GM21390 (cell line): ENCODE measurements around the gene KLF15.

Source experiments
- ATAC-seq: cut with Tn5 transposase; IDR thresholded peaks from one replicate; pipeline ENCODE4 v1.9.1; 2021; ENCODE audit not compliant: unreplicated experiment

KLF15 gene

DNA sequence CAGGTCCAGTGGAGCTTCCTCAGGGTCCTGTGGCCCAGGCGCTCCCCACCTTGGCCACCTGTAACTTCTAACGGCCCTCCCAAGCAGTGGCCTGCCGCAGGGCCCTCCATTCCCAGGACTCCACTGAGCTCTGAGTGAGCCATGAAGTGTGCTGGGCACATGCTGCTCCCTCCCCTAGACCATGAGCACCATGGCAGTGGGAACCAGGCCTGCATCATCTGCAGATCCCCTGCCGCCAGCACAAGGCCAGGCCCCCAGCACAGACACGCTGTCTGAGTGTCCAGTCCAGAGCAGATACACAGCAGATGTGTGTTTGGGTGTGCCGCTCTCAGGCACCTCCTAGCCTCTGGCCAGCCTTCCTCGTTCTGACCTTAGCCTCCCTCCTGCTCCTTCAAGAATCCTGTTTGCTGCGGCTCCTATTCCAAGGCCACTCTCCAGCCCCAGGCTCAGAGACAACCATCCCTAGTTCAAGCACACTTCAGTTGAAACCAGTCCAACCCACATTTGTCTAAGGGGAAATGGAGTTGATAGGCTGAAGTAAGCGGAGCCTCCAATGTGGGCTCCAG lies 7.0 kb upstream of the KLF15 start:
- no peak for ATAC-seq

DNA sequence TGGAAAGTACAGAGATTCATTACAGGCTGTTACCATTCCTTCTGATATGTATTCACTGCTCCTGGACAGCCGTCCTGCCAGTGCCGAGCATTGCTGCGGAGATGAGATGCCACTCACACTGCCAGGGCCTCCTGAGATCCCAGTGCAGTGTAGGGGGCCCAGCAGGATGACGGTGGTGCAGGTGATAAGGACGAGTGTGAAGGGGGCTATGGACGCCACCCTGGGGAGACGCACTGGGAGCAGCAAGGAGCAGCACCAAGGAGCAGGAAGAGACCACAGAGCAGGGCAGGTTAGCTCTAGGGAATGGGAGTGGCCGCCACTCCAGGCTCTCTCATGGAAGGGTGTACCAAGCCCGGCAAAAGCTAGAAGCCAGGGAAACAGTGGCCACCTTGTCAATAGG lies 4.0 kb upstream of the KLF15 start:
- ATAC-seq, result no peak

DNA sequence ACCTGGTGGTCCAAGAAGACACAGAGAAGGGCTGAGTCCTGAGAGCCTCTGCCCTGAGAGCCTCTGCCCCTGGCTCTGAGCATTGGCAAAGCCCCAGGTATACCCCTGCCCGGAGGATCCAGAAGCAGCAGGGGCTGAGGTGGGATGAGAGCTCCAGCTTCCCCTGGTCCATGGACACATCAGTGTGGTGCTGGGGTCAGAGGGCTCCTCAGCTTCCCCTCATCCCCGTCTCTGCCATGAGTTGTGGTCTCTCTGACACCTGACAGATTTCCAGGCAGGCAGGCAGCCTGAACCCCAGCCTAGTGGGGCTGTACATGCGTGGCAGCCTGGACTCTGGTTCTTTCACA lies 3.5 kb upstream of the KLF15 start:
- no peak for ATAC-seq

DNA sequence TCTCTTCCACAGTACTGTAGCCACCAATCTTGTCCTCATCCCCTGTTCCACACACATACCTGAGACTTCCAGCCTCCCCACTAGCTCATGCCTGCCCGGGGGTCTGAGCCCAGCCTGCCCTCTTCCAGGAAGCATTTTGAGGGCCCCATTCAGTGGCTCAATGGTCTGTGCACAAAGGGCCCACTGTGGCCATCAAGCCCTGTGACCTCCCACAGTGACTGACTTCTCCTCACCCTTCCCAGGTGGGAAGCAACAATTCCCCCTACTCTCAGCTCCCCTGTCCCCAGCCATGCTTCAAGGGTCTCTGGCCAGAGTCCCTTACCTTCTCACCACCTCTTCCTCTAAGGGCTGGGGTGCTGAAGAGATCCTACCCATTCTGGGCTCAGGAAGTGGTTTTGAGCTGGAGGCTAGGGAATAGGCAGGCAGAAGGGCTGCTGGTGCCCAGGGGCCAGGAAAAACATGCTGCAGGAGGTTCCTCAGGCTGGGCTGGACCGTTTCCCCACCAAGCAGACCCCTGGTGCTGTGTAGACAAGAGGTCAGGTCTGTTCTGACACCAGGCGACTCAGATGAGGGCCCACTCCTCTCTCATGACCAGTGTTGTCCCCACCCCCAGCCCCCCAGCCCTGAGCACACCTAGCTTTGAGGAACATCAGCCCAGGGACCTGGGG lies 3.0 kb upstream of the KLF15 start:
- no peak for ATAC-seq

DNA sequence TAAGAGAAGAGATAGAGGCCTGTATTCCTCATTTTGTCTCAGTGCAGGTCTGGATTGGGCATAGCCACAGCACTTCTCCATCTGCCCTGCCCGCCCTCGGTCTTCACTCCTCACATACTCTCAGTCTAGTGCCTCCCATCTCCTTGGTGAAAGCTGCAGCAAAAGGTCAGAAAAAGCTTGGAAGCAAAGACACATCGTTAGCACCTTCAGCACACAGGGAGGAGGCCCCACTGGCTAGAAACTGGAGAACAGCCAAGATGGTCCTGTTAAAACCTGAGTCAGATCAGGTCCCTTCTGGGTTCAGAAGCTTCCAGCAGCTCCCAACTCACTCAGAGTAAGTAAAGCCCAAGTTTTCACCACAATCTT lies 1.6 kb upstream of the KLF15 start:
- no peak for ATAC-seq

DNA sequence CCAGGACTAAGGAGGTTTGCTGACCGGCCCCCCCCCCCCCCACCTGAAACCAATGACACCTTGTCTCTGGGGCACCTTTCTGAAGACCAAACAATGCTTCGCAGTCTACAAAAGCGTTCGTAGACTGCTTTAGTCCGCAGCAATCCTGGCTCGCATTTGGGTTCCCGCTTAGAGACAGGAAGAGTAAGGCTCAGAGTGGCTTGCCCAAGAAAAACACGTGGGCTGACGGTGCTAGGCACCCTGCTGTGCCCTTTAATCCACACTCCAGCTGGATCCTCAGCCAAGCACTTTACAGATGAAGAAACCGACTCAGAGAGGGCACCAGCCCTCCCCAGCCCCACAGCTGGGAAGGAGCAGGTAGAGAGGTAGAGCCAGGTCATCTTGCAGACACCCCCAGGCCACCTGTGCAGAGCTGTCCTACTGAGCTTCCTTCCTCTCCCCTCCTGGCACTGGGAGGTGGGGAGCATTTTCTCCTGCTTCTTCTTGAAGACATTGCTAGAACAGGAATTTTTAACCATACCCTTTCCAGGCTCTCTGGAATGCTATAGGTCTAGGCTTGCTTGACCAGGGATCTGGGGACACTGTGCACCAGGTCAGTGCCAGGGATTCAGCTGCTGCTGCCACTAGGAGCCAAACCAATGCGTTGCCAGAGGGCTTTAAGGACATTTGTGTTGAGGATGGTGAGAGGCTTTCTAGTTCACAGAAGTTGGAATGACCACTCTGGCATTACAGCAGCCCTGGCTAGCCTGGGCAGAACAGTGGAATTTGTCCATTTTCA lies 1.0 kb upstream of the KLF15 start:
- no peak for ATAC-seq

DNA sequence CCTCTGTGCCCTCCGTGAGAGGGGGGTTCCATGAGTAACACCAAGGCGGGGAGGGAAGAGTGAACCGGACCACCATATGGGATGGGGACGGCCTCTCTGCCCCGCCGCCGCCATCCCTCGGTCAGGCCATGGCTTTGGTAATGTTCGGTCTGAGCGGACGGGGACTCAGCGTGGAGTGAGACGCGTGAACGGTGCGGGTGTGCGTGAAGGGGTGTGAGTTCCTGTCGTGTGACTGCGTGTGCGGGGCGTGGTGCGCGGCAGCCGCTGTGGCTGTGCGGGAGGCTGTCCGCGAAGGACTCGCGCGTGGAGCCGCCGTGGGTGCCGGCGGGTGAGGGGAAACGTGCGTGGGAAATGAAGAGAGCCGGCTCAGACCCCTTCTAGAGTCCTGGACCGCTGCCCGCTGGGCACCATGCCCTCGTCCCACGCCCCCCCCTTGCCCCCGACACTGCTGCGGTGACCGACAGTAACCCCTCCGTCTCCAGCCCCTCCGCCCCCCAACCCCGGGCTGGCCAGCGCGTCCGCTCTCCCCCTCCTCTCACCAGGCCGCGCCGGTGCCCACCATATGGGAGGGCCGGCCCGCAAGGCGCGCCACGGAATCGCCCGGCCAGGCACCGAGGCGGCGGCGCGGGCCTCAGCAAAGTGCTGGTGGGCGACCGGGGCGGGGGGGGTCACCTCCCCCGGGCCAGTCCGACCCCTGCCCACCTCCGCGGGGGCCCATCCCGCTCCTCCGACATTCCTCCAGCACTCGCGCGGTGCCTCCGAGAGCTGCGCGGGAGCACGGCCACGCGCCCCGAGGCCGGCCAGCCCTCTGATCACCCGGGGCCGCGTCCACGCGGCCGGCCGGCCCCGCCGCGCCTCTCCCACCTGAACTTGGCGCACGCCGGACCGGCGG lies 589 bp downstream of the KLF15 start:
- peak; percentile 14 for ATAC-seq

DNA sequence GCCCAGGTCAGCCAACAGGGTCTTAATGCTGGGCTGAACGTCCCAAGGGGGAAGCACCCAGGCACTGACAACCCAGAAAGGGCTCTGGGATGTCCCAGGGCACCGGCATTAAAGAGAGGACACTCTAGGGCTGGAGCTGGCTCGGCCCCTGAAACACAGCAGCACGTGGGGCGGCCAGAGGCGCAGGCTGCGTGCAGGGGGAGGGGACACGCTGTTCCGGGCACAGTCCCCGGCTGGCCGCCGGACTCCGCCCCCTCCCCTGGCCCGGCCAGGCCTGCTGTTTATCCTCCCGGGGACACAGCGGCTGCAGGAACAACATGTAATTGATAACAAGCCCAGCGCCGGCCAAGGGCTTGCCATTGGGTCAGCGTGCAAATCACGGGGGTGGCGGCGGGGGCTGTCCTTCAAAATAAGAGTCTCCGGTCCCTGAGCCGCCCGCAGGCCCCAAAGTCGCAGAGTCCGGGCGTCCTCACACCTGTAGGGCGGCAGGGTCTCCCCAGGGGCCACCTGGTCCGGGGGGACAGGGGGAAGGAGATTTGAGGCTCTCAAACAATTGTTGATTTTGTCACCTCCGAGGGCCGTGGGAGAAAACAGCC lies 1.3 kb downstream of the KLF15 start:
- ATAC-seq, result no peak

DNA sequence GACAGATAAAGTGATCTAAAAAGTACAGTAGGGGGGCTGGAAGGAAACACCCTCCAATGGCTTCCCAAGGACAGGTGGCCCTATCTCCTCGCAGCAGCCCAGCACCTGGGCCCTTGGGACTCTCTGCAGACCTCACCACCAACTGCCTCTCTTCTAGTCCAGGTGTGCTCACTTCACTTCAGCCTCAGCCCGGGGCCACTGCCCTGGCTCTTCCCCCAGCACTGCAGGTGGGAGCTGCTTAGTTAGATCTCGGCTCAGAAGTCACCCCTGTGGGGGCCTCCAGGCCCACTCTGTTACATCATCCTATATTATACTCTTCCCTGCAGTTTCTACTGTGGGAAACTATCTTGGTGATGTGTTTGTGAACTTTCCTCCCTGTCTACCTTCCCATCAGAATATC lies 2.0 kb downstream of the KLF15 start:
- no peak for ATAC-seq

DNA sequence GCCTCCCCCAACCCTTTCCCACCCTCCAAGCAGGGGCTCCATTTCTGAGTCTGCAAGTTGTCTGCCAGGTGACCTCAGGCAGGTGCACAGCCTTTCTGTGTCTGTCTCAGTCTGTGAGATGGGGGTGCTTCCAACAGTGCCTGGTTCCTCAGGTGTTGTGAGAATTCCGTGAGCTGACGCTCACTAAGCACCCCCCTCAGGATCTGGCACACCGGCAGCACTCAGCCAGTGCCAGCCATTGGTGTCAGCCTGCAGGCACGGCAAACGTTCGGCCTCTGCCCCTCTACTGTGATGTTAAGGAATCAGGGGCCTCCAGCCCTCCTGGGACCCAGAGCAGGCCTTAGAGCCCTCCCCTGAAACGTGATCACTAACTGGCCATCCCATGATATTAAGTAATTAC lies 2.4 kb downstream of the KLF15 start:
- ATAC-seq, result no peak

DNA sequence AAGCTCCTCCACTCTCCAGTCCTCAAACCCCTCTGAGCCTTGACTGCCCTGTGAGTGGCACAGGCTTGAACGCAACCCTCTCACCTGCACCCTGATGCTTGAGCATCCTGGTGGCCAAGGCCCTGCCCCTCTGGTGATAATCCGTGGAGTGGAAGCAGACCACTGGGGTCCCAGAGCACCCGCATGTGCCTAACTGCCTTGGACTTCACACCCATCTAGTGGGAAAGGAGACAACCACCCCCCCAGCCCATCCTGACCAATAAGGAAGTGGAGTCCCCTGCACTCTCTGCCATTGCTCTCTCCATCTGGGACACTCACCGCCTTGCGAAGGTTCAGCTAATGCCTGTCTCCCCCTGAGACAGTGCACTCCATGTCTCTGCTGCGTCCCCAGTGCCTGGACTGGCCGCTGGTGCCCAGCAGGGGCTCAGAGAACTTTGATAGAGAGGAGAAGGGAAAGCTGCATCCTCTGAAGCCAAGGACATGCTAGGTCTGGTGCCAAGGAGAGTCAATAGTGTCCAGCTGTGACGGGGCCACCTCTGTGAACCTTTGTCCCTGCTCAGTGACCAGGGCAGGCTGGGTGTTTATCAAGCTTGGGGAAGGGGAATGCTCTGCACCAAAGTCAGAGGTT lies 3.4 kb downstream of the KLF15 start:
- ATAC-seq, result no peak

DNA sequence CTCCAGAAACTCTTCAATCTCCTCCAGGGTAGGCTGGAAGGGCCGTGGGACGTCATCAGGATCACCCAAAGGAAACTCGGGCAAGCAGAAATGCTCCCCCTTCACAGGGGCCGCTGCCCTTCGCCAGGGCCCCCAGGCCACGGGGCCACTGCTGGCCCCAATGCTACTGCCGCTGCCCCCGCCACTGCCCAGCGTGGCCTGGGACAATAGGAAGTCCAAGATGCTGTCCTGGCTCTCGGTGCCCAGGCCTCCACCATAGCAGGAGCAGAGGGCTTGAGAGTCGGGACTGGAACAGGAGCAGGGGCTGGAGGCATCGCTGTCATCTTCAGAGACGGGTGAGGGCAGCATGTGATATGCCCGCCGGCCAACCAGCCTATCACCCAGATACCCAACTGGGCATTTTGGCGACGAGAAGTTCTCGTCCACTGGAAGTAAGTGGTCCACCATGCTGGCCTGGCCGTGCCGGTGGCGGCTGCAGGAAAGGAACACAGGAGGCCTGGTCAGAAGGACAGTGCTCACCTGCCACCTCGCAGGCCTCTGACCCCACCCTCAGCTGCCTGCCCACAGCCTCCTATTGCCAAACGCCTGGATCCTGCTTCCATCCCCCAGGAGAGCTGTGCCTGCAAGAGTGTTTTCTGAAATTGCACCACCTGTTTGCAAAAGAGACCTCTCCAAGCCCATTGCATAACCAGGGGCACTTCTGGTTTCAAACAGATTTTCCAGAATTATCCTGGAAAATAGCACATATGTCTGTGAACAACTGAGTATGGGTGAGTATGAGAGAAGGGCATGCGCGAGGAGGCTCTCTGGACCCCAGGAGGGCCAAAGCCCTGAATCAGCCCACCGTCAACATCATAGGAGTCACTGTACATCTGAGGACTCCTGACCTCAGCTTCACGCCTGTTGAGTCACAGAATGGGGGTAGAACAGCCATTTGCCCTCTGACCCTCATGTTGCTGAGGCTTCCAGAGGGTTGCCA lies 4.4 kb downstream of the KLF15 start:
- ATAC-seq, result no peak

DNA sequence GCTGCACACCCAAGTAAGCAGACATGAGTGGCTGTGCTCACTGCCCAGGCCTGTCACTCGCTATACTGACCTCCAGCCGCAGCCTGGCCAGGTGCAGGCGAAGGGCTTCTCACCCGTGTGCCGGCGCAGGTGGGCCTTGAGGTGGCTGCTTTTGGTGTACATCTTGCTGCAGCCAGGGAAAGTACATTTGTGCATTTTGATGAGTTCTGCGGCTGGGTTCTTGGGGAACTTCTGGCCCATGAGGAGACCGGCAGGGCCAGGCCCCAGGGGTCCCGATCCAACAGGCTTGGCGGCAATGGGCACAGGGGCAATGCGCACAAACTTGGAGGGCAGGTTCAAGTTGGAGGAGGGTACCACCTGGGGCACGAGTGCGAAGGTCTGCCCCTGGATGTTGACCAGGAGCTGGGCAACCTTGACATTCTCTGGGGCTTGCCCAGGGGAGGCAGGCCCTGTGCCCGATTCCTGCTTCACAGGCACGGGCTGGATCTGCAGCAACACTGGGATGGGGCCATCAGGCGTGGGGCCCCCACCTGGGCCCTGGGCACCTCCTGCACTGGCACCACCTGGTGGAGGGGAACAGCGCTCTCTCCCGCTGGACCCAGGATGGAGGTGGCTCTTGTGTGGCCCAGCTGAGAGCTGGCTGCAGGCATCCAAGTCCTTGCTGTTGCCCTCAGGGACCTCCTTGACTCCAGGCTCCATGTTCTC lies 5.3 kb downstream of the KLF15 start:
- ATAC-seq, result no peak

DNA sequence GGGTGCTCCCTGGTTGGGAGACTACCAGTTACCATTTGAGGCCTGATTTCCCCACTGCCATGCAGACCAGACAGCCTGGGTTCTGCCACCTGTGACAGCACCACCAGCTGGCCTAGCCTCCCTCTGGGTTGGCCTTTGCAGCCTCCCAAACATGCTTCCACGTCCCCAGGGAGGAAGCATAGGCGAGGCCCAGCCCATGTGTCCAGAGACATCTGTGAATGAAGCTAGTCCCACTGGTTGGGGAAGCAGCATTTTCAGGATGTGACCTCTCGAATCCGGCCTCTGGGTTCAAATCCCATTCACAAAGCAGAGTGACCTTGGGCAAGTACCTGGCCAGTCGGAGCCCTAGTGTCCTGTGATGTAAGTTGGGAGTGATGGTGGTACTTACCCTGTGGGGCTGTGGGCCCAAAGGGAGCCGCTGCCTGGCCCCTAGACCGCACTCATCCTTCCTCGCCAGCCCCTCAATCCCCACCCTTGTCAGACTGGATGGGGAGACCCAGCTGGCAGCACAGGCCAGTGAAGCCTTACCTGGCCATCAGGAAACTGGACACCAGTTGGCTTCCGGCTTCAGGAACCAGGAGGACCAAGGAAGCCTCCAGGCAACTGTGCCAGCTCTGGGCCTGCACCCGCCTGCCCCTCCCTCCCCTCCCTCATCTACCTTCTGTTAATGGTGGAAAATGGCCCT lies 6.0 kb downstream of the KLF15 start:
- ATAC-seq, result no peak

DNA sequence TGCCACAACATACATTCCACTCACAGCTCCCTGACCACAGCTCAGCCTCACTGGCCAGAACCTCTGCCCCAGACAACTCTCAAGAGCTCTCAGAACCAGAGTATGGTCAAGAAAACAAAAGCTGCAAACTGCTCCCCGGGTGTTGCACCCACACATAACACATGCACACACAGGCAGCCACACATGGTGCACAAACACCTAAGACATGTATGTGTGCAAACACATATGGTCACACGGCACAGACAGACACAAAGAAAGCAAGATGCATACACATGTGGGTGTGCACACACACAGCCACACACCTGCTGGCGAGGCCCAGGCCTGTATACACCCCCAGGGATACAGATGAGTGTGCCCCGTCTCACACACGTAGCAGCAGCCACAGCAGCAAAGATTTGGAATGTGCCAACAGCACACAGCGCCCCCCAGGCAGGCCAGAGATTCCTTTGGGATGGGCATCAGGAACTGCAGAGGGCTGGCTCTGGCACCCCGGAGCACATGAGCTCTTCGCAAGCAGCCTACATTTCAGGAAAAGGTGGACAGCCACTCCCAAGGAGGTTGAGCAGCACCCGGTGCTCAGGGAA lies 6.6 kb downstream of the KLF15 start:
- no peak for ATAC-seq

DNA sequence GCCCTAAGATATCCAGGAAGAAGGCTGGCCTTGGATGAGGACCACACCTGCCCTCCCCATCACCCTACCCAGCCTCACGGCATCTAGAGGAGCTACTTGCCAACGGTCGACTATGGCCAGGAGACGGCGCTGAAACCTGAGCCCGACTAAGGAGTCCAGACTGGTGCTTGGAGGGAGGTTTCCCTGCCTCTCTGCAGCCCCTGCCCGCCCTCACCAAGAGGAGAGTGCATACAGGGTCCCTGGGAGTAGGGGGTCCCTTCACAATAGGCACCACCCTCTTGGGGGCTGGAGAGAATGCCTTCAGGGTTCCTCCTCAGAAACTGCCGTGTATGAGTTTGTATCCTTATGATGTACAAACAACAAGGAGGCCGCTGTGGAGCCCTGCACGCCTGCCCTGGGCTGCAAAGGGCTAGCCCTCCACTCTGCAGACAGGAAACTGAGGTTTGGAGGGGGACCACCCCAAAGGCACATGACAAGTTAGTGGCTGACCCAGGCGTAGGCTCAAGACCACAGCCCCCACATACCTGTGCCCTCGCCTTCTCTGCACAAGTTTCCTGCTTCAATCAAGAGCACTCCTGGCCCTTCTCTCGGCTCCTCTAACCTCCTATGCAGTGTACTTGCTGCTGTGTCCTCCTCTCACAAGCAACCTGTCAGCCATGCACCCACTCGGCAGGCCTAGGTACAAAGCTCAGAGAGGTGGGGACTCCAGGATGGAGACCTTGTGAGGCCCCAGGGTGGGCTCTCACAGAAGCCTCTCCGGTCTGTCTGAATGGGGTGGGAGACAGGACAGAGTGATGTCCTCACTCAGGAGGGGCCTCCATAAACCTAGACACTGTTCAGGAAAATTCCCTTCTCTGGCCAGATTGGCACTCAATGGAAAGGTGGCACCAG lies 7.4 kb downstream of the KLF15 start:
- ATAC-seq, result no peak

DNA sequence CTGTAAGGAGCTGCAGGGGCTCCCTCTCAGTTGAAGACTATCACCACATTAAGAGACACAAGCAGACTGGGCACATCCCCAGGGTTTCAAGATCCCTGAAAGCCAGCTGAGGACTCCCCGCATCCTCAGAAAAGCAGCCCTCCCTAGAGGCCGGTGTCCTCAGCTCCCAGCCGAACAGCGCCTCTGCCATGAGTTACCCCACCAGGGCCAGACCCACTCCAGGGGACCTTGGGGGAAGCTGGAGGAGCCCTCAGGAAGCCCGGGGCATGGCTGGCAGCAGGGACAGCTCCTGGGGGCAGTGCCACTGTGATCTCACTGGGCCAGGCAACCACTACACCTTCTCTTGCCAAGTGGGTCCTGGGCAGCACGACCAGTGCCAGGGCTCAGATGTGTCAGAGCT lies 8.1 kb downstream of the KLF15 start:
- no peak for ATAC-seq
